Bronchial epithelial cell (primary cell): ENCODE measurements around the gene KDM4B. TPM values are rescaled to one million over a fixed set of nuclear protein-coding genes. Genes with fewer than 3 reads are reported as not detected.

Source experiments
- DNase-seq: peaks from one replicate; pipeline ENCODE4 v3.0.0-alpha.2; 2010; ENCODE audit warnings: low read depth
- FAIRE-seq: peaks from 2 replicates; lab custom pipeline; 2011; peaks lifted over from hg19 to GRCh38; lab: Jason Lieb, UNC
- H3K27me3 ChIP-seq: 2 replicates; pipeline ENCODE4 v1.5.1; 2011; ENCODE audit warnings: low read length; ENCODE audit not compliant: control insufficient read depth, insufficient read depth
- H3K36me3 ChIP-seq: 2 replicates; pipeline ENCODE4 v1.5.1; 2011; ENCODE audit warnings: low read length; ENCODE audit not compliant: control insufficient read depth, insufficient read depth
- H3K4me3 ChIP-seq: 2 replicates; pipeline ENCODE4 v1.5.1; 2011; ENCODE audit warnings: mild to moderate bottlenecking, low read depth, low read length, control low read depth
- total RNA-seq: library from RNA; depleted of rRNA; stranded (reverse); fragments of >200 nt; gene quantifications from 2 replicates; pipeline ENCODE4 v1.2.1, GENCODE V29; 2014
- TF ChIP-seq, protein P1 (sequence below): IDR thresholded peaks from 2 replicates; pipeline ENCODE4 v1.5.1; 2011; ENCODE audit warnings: mild to moderate bottlenecking, moderate library complexity, low read length, control low read depth, inconsistent platforms; ENCODE audit not compliant: insufficient read depth, severe bottlenecking

Gene KDM4B
- total RNA-seq, 1 donor from 2014 or later: 12.6 TPM

DNA sequence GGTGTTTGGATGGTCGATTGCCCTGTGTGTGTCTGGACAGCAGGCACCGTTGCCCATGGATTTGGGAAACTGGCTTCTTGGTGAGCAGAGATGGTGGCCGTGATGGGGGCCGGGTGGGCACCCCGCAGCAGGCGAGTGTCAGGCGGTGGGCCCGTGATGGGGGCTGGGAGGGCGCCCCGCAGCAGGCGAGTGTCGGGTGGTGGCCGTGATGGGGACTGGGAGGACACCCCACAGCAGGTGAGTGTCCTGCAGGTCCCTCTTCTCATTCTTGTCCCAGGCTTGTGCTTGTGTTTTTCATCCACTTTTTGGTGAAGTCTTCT lies 86.5 kb downstream of the KDM4B start:
- no peak for DNase-seq

DNA sequence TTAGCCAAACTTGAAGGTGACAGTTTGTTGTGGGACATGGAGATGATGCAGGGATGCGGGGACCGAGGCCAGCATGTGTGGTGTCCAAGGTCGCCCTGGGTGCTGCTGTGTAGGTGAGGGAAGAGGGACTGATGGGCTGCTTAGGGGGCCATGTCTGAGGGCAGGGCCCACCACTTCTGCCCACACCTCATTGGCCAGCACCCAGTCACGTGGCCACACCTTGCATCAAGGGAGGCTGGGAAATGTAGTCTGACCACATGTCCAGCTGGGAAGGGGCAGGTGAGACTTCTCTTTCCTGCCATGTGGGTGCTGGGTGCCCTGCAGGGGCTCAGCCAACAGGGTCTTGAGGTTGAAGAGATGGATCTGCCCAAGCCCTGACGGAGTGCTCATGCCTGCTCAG lies 88.9 kb downstream of the KDM4B start:
- TF ChIP-seq, protein P1, sequence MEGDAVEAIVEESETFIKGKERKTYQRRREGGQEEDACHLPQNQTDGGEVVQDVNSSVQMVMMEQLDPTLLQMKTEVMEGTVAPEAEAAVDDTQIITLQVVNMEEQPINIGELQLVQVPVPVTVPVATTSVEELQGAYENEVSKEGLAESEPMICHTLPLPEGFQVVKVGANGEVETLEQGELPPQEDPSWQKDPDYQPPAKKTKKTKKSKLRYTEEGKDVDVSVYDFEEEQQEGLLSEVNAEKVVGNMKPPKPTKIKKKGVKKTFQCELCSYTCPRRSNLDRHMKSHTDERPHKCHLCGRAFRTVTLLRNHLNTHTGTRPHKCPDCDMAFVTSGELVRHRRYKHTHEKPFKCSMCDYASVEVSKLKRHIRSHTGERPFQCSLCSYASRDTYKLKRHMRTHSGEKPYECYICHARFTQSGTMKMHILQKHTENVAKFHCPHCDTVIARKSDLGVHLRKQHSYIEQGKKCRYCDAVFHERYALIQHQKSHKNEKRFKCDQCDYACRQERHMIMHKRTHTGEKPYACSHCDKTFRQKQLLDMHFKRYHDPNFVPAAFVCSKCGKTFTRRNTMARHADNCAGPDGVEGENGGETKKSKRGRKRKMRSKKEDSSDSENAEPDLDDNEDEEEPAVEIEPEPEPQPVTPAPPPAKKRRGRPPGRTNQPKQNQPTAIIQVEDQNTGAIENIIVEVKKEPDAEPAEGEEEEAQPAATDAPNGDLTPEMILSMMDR: no peak
- no peak for FAIRE-seq
- peaks cover 14% of the 10 kb centered on the region for H3K36me3 ChIP-seq

More for the DNA sequence above, 86.5 kb downstream of the KDM4B start:
- no peak for FAIRE-seq
- TF ChIP-seq, protein P1: no peak
- peaks cover 20% of the 10 kb centered on the region for H3K36me3 ChIP-seq
- H3K27me3 ChIP-seq: no peaks in the 10 kb centered on the region
- H3K4me3 ChIP-seq: no peak overlapping the region

DNA sequence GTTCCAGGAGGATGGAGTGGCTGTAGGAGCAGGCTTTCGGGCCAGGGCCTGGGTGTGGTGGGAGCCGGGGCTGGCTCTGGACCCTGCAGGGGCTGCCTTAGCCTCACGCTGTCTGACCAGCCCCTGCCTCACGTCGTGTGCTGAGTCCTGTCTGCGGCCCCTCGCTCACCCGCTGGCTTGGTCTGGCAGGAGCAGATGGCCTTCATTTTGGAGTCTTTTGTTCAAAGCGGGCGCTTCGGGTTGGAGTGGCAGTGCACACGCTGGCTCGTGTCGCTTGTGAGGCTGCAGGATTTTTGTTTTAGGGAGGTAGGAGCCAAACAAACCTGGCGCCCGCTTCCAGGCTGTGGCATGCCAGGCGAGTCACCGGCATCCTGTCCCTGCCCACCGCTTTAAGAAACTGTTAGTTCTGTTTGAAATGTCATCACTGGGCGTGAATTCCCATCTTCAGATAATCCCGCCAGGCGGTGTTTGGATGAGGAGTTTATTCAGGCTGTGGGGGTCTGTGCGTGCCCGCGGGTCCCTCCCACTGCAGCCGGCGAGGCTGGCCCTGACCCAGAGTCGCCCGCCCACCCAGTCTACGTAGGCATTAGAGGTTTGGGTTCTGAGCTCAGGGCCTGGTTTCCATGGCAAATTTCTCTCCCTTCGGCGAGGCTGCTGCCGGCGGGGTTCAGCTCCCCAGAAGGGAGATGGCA lies 89.8 kb downstream of the KDM4B start:
- DNase-seq (peak; percentile 23), FAIRE-seq (no peak)
- no peaks in the 10 kb centered on the region for H3K27me3 ChIP-seq
- no peak overlapping the region for H3K4me3 ChIP-seq
- TF ChIP-seq, protein P1: no peak
- H3K36me3 ChIP-seq: peaks cover 18% of the 10 kb centered on the region

More for the DNA sequence above, 88.9 kb downstream of the KDM4B start:
- no peaks in the 10 kb centered on the region for H3K27me3 ChIP-seq
- peak; percentile 26 for DNase-seq
- no peak overlapping the region for H3K4me3 ChIP-seq

DNA sequence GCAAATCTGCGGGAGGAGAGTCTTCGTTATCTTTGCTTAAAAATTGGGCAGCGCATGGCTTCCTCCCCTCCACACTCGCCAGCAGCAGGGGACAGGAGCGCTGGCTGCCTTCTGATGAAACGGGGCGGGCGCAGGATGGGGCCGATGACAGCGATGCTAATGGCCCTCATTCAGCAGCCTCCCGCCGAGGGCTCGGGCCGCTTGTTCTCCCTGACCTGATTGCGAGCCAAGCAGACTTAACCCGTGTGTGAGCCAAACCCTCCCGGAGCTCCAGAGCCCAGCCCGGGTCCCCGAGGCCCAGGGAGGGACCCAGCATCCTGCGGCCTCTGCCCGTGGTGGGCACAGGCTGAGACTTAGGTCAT lies 90.3 kb downstream of the KDM4B start:
- H3K36me3 ChIP-seq: peaks cover 22% of the 10 kb centered on the region
- no peak for DNase-seq
- TF ChIP-seq, protein P1: no peak
- no peak for FAIRE-seq
- no peak overlapping the region for H3K4me3 ChIP-seq
- H3K27me3 ChIP-seq: no peaks in the 10 kb centered on the region

DNA sequence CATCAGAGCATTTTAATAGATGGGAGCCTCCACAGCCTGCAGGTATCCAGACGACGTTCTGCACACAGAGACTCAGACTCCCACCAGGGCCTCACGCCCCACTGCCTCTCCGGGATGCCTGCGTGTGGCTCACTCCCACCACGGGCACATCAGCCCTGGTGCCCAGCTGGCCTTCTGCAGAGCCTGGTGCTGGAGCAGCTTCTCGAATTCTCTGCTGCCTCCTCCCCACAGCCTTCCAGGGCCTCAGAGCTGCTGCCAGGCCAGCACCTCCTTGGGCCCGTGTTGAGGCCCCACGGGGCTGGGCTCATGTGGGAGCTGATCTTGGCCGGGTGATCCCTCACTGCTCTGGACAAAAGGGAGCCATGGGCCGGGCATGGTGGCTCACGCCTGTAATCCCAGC lies 90.9 kb downstream of the KDM4B start:
- DNase-seq (no peak), FAIRE-seq (no peak)
- peaks cover 20% of the 10 kb centered on the region for H3K36me3 ChIP-seq
- TF ChIP-seq, protein P1: no peak
- no peaks in the 10 kb centered on the region for H3K27me3 ChIP-seq
- H3K4me3 ChIP-seq: no peak overlapping the region

DNA sequence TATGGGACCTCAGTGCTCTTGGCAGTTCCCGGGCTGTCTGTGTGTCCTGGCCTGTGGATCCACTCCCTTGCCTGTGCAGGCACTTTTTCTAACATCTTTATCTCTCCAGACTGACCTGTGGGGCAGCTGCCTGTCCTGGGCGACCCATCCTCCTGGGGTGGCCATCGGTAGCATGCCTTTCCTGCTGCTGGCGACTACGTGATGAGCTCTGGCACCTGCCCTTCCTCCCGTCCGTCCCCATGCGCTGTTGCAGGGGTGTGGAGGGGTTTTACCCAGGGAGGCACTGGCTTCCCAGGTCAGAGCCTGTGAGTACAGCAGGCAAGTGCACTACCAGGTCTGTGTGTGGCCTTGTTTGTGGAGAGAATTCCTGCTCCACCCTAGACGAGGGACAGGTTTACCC lies 93.3 kb downstream of the KDM4B start:
- no peak overlapping the region for H3K4me3 ChIP-seq
- no peaks in the 10 kb centered on the region for H3K27me3 ChIP-seq
- TF ChIP-seq, protein P1: no peak
- DNase-seq (no peak), FAIRE-seq (no peak)
- H3K36me3 ChIP-seq: peaks cover 28% of the 10 kb centered on the region
